Keratinocyte (primary cell): ENCODE data around the gene SPHK1. TPM values are rescaled to one million over a fixed set of nuclear protein-coding genes. Genes with fewer than 3 reads are reported as not detected.

Source experiments
- DNase-seq: peaks from one replicate; pipeline ENCODE4 v3.0.0-alpha.2; 2011; ENCODE audit warnings: low read depth, missing footprints, low spot score
- FAIRE-seq: peaks from 2 replicates; lab custom pipeline; 2011; peaks lifted over from hg19 to GRCh38; lab: Jason Lieb, UNC
- H2AFZ ChIP-seq: 2 replicates; pipeline ENCODE4 v1.6.0; 2012; ENCODE audit warnings: low read length, control low read depth, inconsistent platforms; ENCODE audit not compliant: control insufficient read depth
- H3K27ac ChIP-seq: 2 replicates; pipeline ENCODE4 v1.5.1; 2011; ENCODE audit warnings: low read length; ENCODE audit not compliant: control insufficient read depth, insufficient read depth
- H3K27me3 ChIP-seq: 3 replicates; pipeline ENCODE4 v1.6.0; 2011; ENCODE audit warnings: low read length; ENCODE audit not compliant: control insufficient read depth, insufficient read depth; ENCODE audit errors: extremely low read depth
- H3K36me3 ChIP-seq, 2 experiments: 2 replicates in 1 of 2; 3 replicates in 1 of 2; pipeline ENCODE4 v1.5.1; 2011; ENCODE audit warnings: low read length in 2 of 2, mild to moderate bottlenecking in 1 of 2; ENCODE audit not compliant: control insufficient read depth in 2 of 2, insufficient read depth in 2 of 2; ENCODE audit errors: extremely low read depth in 1 of 2
- H3K4me1 ChIP-seq: 3 replicates; pipeline ENCODE4 v1.5.1; 2011; ENCODE audit warnings: low read length; ENCODE audit not compliant: control insufficient read depth, insufficient read depth; ENCODE audit errors: extremely low read depth
- H3K4me2 ChIP-seq: 3 replicates; pipeline ENCODE4 v1.6.0; 2011; ENCODE audit warnings: low read depth, low read length; ENCODE audit not compliant: control insufficient read depth, insufficient read depth; ENCODE audit errors: extremely low read depth
- H3K4me3 ChIP-seq, 3 experiments: fragments of 200-600 bp in 1 of 3; sonication (generic) in 1 of 3; 2 replicates in 2 of 3; 3 replicates in 1 of 3; pipeline ENCODE4 v1.5.1; 2011 to 2016; ENCODE audit warnings: low read length in 3 of 3, mild to moderate bottlenecking in 3 of 3, control low read depth in 2 of 3, inconsistent platforms in 1 of 3, low read depth in 1 of 3, mixed read lengths in 1 of 3, mixed run types in 1 of 3, moderate library complexity in 1 of 3; ENCODE audit not compliant: control insufficient read depth in 2 of 3, insufficient read depth in 2 of 3; ENCODE audit errors: extremely low read depth in 1 of 3
- H3K79me2 ChIP-seq: 2 replicates; pipeline ENCODE4 v1.6.0; 2012; ENCODE audit warnings: low read length; ENCODE audit not compliant: control insufficient read depth, insufficient read depth
- H3K9ac ChIP-seq: 3 replicates; pipeline ENCODE4 v1.6.0; 2011; ENCODE audit warnings: low read length; ENCODE audit not compliant: control insufficient read depth, insufficient read depth; ENCODE audit errors: extremely low read depth
- H3K9me1 ChIP-seq: 3 replicates; pipeline ENCODE4 v1.6.0; 2011; ENCODE audit warnings: low read length; ENCODE audit not compliant: control insufficient read depth, insufficient read depth; ENCODE audit errors: extremely low read depth
- H3K9me3 ChIP-seq: 2 replicates; pipeline ENCODE4 v1.5.1; 2012; ENCODE audit warnings: low read depth, low read length; ENCODE audit not compliant: control insufficient read depth
- H4K20me1 ChIP-seq: 3 replicates; pipeline ENCODE4 v1.6.0; 2011; ENCODE audit warnings: low read length; ENCODE audit not compliant: control insufficient read depth, insufficient read depth; ENCODE audit errors: extremely low read depth
- EZH2 ChIP-seq: IDR thresholded peaks from one replicate; pipeline ENCODE4 v1.6.1; 2012; ENCODE audit warnings: inconsistent platforms, mild to moderate bottlenecking, low read length, moderate library complexity
- dilution Hi-C: fragments of 300-500 bp; cut with MboI; formaldehyde crosslinking; loops from one replicate; pipeline ENCODE4 v1.7.0; 2020; ENCODE audit warnings: low sequenced_read_pairs; ENCODE audit not compliant: extremely low pct_ligation_motif_present
- polyA plus RNA-seq, 5 experiments: library from polyadenylated mRNA; depleted of rRNA in 3 of 5; stranded (reverse) in 3 of 5; stranded (forward) in 1 of 5; unstranded in 1 of 5; fragments of >200 nt; gene quantifications; 1 replicate in 1 of 5; 2 replicates in 3 of 5; 3 replicates in 1 of 5; pipeline versions ENCODE4 v1.2.1 to v1.2.3, GENCODE V29; 2011 to 2012; ENCODE audit warnings: missing spikeins in 2 of 5, low read depth in 1 of 5, low replicate concordance in 1 of 5
- TF ChIP-seq, protein P1 (sequence below), 3 experiments: IDR thresholded peaks in 1 of 3; conservative IDR thresholded peaks in 1 of 3; optimal IDR thresholded peaks in 1 of 3; 2 replicates in 2 of 3; 3 replicates in 1 of 3; pipeline versions ENCODE3 to v1.5.1; 2011; ENCODE audit warnings: low read length in 3 of 3, mild to moderate bottlenecking in 3 of 3, moderate library complexity in 2 of 3, control low read depth in 1 of 3, inconsistent platforms in 1 of 3; ENCODE audit not compliant: insufficient read depth in 2 of 3; ENCODE audit errors: extremely low read depth in 1 of 3

The SPHK1 gene
- polyA plus RNA-seq, 1 donor (not counting 4 experiments of a cell fraction or from before 2014, with no cell fraction given): 50.2 TPM

DNA sequence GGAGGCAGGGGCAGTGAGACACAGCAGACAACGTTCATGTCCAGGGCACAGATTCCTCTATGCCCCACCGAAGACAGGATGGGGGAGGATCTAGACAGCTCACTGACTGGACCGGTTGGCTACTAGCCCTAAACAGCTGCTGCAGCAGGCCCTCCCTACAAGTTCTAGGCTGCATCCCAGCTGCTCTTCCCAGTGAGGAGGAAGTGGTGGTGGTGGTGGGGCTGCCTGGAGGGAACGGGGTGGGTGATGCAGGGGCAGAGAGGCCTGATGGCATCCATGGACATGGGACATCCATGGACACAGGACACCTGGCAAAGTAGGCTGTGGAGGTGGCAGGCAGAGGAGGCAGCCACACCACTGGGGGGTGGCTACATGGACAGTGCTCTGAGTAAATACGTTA, 18.3 kb downstream of the SPHK1 start:
- Histone ChIP-seq H3K9me1 (no peaks in the 10 kb centered on the region), H3K4me2 (no peak overlapping the region), H3K27me3 (no peaks in the 10 kb centered on the region), H3K4me3 (no peak overlapping the region), H3K79me2 (peaks cover 11% of the 10 kb centered on the region), H4K20me1 (no peaks in the 10 kb centered on the region), H3K4me1 (no peaks in the 10 kb centered on the region), H2AFZ (no peak overlapping the region), H3K9ac (no peak overlapping the region), H3K27ac (no peak overlapping the region), H3K9me3 (no peaks in the 10 kb centered on the region), H3K36me3 (peaks cover 31 to 38% of the 10 kb centered on the region in 2 experiments)
- TF ChIP-seq, protein P1, sequence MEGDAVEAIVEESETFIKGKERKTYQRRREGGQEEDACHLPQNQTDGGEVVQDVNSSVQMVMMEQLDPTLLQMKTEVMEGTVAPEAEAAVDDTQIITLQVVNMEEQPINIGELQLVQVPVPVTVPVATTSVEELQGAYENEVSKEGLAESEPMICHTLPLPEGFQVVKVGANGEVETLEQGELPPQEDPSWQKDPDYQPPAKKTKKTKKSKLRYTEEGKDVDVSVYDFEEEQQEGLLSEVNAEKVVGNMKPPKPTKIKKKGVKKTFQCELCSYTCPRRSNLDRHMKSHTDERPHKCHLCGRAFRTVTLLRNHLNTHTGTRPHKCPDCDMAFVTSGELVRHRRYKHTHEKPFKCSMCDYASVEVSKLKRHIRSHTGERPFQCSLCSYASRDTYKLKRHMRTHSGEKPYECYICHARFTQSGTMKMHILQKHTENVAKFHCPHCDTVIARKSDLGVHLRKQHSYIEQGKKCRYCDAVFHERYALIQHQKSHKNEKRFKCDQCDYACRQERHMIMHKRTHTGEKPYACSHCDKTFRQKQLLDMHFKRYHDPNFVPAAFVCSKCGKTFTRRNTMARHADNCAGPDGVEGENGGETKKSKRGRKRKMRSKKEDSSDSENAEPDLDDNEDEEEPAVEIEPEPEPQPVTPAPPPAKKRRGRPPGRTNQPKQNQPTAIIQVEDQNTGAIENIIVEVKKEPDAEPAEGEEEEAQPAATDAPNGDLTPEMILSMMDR (optimal IDR thresholded peaks at IDR 0.05 in 1 of 3, IDR thresholded peaks at IDR 0.05 in 1 of 3, conservative IDR thresholded peaks at IDR 0.05 in 1 of 3; ENCODE audit: extremely low read depth in 1 of 3, insufficient read depth in 2 of 3, low read length in 3 of 3): no peak
- TF ChIP-seq EZH2: no peak
- DNase-seq (no peak), FAIRE-seq (no peak)
- dilution Hi-C loops: no loop called here

DNA sequence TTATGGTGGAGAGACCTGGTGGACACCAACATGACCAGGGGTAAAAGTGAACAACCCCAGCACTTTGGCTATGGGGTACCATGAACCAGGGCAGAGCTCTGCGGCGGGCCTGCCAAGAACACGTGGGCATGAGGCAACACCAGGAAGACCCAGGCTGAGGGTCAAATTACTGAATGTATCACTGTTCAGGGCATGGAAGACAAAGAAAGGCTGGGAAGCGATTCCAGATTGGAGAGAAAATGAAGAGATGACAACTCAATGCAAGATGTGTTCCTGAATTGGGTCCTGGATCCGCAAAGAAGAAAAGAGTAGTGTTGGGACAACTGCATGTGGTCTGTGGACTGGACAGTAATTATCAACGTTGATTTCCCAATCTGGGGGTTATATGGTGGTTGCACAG, 19.8 kb downstream of the SPHK1 start:
- no peak for TF ChIP-seq EZH2
- TF ChIP-seq, protein P1 (optimal IDR thresholded peaks at IDR 0.05 in 1 of 3, IDR thresholded peaks at IDR 0.05 in 1 of 3, conservative IDR thresholded peaks at IDR 0.05 in 1 of 3; ENCODE audit: extremely low read depth in 1 of 3, insufficient read depth in 2 of 3, low read length in 3 of 3): no peak
- no peak overlapping the region for H3K27ac ChIP-seq
- DNase-seq (no peak), FAIRE-seq (no peak)
- H3K27me3 ChIP-seq: no peaks in the 10 kb centered on the region
- no peak overlapping the region for H3K9ac ChIP-seq
- H3K79me2 ChIP-seq: peaks cover 16% of the 10 kb centered on the region
- peaks cover 8% of the 10 kb centered on the region for H4K20me1 ChIP-seq
- no peaks in the 10 kb centered on the region for H3K9me3 ChIP-seq
- H3K4me2 ChIP-seq: no peak overlapping the region
- no peaks in the 10 kb centered on the region for H3K9me1 ChIP-seq
- no peaks in the 10 kb centered on the region for H3K4me1 ChIP-seq
- H2AFZ ChIP-seq: no peak overlapping the region
- H3K4me3 ChIP-seq: no peak overlapping the region
- dilution Hi-C loops: no loop called here
- H3K36me3 ChIP-seq: peaks cover 21 to 27% of the 10 kb centered on the region in 2 experiments
